GM19467 (cell line): ENCODE data around the gene TMEM132C.
"Not testable (repeated sequence)": the region's sequence is repeated elsewhere in the genome, so short reads cannot be mapped to it uniquely, and the experiment has no call there.

ENCODE experiments used
- ATAC-seq: cut with Tn5 transposase; IDR thresholded peaks from one replicate; pipeline ENCODE4 v1.9.1; 2021; ENCODE audit warnings: mild to moderate bottlenecking, moderate library complexity; ENCODE audit not compliant: unreplicated experiment

TMEM132C gene

GRCh38 chr12:128267131-128267622 lies at the start of gene TMEM132C:
TMEM132C (plus strand) TSS chr12:128267170; CDS start chr12:128267403, 233 bp downstream.
- ATAC-seq, result no peak

GRCh38 chr12:128224226-128224625 lies 42.7 kb upstream of the TMEM132C start:
- ATAC-seq, result no peak

GRCh38 chr12:128228581-128228980 lies 38.4 kb upstream of the TMEM132C start:
- no peak for ATAC-seq

- no peak for ATAC-seq
Measured at GRCh38 chr12:128235635-128236417, 31.1 kb upstream of the TMEM132C start.

- no peak for ATAC-seq
Measured at GRCh38 chr12:128236525-128236924, 30.4 kb upstream of the TMEM132C start.

GRCh38 chr12:128240745-128241144 lies 26.2 kb upstream of the TMEM132C start:
- ATAC-seq, result no peak

- no peak for ATAC-seq
Measured at GRCh38 chr12:128245121-128245520, 21.8 kb upstream of the TMEM132C start.

GRCh38 chr12:128245905-128246304 lies 21.1 kb upstream of the TMEM132C start:
- ATAC-seq, result no peak

GRCh38 chr12:128250096-128250495 lies 16.9 kb upstream of the TMEM132C start:
- ATAC-seq, result no peak

GRCh38 chr12:128253829-128254228 lies 13.1 kb upstream of the TMEM132C start:
- not testable (repeated sequence) for ATAC-seq

- no peak for ATAC-seq
Measured at GRCh38 chr12:128258866-128259555, 8.0 kb upstream of the TMEM132C start.

GRCh38 chr12:128259556-128260070 lies 7.4 kb upstream of the TMEM132C start:
- ATAC-seq, result no peak

- no peak for ATAC-seq
Measured at GRCh38 chr12:128261757-128262156, 5.2 kb upstream of the TMEM132C start.

- no peak for ATAC-seq
Measured at GRCh38 chr12:128265566-128265965, 1.4 kb upstream of the TMEM132C start.

- no peak for ATAC-seq
Measured at GRCh38 chr12:128266086-128266485, 884 bp upstream of the TMEM132C start.

GRCh38 chr12:128266541-128267130 lies 334 bp upstream of the TMEM132C start:
- no peak for ATAC-seq

GRCh38 chr12:128267651-128268378 lies 845 bp downstream of the TMEM132C start:
- no peak for ATAC-seq

- no peak for ATAC-seq
Measured at GRCh38 chr12:128268379-128268995, 1.5 kb downstream of the TMEM132C start.

- no peak for ATAC-seq
Measured at GRCh38 chr12:128269181-128269591, 2.2 kb downstream of the TMEM132C start.

GRCh38 chr12:128276471-128276870 lies 9.5 kb downstream of the TMEM132C start:
- ATAC-seq, result no peak
